WTC11 (cell line): ENCODE data around the gene EHD4.

Experiments
- CBFB ChIP-seq: sonication (generic); formaldehyde crosslinking; IDR thresholded peaks from 2 replicates; pipeline ENCODE4 v1.8.1; 2022; ENCODE audit warnings: mild to moderate bottlenecking, low read depth, missing genetic modification reagents
- MYBL2 ChIP-seq: sonication (generic); formaldehyde crosslinking; IDR thresholded peaks from 2 replicates; pipeline ENCODE4 v1.8.1; 2023; ENCODE audit warnings: mild to moderate bottlenecking, moderate library complexity, missing genetic modification reagents
- SMAD3 ChIP-seq: sonication (generic); formaldehyde crosslinking; IDR thresholded peaks from 2 replicates; pipeline ENCODE4 v1.8.0; 2022; ENCODE audit warnings: missing genetic modification reagents, mild to moderate bottlenecking, borderline replicate concordance
- TEAD1 ChIP-seq: sonication (generic); formaldehyde crosslinking; IDR thresholded peaks from 2 replicates; pipeline ENCODE4 v1.8.0; 2022; ENCODE audit warnings: mild to moderate bottlenecking, missing genetic modification reagents
- ZNF138 ChIP-seq: sonication (generic); formaldehyde crosslinking; conservative IDR thresholded peaks from 2 replicates; pipeline ENCODE4 v1.8.1; 2022; ENCODE audit warnings: mild to moderate bottlenecking, moderate library complexity, missing genetic modification reagents
- ZNF232 ChIP-seq: sonication (generic); formaldehyde crosslinking; IDR thresholded peaks from 2 replicates; pipeline ENCODE4 v1.8.0; 2022; ENCODE audit warnings: mild to moderate bottlenecking, missing genetic modification reagents
- ZNF317 ChIP-seq: sonication (generic); formaldehyde crosslinking; IDR thresholded peaks from 2 replicates; pipeline ENCODE4 v1.8.1; 2023; ENCODE audit warnings: low read depth, mild to moderate bottlenecking, moderate library complexity, missing genetic modification reagents, borderline replicate concordance
- ZNF416 ChIP-seq: fragments of 250-450 bp; sonication (Bioruptor Pico); IDR thresholded peaks from 2 replicates; pipeline ENCODE4 v1.9.0; 2021; ENCODE audit warnings: mild to moderate bottlenecking, inconsistent platforms
- TF ChIP-seq, protein P1 (sequence below): fragments of 200-600 bp; IDR thresholded peaks from 2 replicates; pipeline ENCODE4 v1.8.0; 2022; ENCODE audit warnings: antibody characterized with exemption
- TF ChIP-seq, protein P2 (sequence below): sonication (generic); formaldehyde crosslinking; IDR thresholded peaks from 2 replicates; pipeline ENCODE4 v1.8.0; 2022; ENCODE audit warnings: missing genetic modification reagents
- TF ChIP-seq, protein P3 (sequence below): sonication (generic); formaldehyde crosslinking; IDR thresholded peaks from 2 replicates; pipeline ENCODE4 v1.8.0; 2022; ENCODE audit warnings: mild to moderate bottlenecking, missing genetic modification reagents
- TF ChIP-seq, protein P4 (sequence below): sonication (generic); formaldehyde crosslinking; IDR thresholded peaks from 2 replicates; pipeline ENCODE4 v1.8.1; 2023; ENCODE audit warnings: mild to moderate bottlenecking, missing genetic modification reagents, borderline replicate concordance
- TF ChIP-seq, protein P5 (sequence below): sonication (generic); formaldehyde crosslinking; IDR thresholded peaks from 2 replicates; pipeline ENCODE4 v1.8.0; 2022; ENCODE audit warnings: mild to moderate bottlenecking, missing genetic modification reagents

- TF ChIP-seq, protein P1, sequence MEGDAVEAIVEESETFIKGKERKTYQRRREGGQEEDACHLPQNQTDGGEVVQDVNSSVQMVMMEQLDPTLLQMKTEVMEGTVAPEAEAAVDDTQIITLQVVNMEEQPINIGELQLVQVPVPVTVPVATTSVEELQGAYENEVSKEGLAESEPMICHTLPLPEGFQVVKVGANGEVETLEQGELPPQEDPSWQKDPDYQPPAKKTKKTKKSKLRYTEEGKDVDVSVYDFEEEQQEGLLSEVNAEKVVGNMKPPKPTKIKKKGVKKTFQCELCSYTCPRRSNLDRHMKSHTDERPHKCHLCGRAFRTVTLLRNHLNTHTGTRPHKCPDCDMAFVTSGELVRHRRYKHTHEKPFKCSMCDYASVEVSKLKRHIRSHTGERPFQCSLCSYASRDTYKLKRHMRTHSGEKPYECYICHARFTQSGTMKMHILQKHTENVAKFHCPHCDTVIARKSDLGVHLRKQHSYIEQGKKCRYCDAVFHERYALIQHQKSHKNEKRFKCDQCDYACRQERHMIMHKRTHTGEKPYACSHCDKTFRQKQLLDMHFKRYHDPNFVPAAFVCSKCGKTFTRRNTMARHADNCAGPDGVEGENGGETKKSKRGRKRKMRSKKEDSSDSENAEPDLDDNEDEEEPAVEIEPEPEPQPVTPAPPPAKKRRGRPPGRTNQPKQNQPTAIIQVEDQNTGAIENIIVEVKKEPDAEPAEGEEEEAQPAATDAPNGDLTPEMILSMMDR, result no peak
- no peak for TF ChIP-seq MYBL2 (CRISPR knock-in tag)
- TF ChIP-seq SMAD3 (CRISPR knock-in tag), result no peak
- no peak for TF ChIP-seq ZNF232 (CRISPR knock-in tag)
- no peak for TF ChIP-seq TEAD1 (CRISPR knock-in tag)
- TF ChIP-seq, protein P2, sequence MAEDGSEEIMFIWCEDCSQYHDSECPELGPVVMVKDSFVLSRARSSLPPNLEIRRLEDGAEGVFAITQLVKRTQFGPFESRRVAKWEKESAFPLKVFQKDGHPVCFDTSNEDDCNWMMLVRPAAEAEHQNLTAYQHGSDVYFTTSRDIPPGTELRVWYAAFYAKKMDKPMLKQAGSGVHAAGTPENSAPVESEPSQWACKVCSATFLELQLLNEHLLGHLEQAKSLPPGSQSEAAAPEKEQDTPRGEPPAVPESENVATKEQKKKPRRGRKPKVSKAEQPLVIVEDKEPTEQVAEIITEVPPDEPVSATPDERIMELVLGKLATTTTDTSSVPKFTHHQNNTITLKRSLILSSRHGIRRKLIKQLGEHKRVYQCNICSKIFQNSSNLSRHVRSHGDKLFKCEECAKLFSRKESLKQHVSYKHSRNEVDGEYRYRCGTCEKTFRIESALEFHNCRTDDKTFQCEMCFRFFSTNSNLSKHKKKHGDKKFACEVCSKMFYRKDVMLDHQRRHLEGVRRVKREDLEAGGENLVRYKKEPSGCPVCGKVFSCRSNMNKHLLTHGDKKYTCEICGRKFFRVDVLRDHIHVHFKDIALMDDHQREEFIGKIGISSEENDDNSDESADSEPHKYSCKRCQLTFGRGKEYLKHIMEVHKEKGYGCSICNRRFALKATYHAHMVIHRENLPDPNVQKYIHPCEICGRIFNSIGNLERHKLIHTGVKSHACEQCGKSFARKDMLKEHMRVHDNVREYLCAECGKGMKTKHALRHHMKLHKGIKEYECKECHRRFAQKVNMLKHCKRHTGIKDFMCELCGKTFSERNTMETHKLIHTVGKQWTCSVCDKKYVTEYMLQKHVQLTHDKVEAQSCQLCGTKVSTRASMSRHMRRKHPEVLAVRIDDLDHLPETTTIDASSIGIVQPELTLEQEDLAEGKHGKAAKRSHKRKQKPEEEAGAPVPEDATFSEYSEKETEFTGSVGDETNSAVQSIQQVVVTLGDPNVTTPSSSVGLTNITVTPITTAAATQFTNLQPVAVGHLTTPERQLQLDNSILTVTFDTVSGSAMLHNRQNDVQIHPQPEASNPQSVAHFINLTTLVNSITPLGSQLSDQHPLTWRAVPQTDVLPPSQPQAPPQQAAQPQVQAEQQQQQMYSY, result no peak
- TF ChIP-seq, protein P3, sequence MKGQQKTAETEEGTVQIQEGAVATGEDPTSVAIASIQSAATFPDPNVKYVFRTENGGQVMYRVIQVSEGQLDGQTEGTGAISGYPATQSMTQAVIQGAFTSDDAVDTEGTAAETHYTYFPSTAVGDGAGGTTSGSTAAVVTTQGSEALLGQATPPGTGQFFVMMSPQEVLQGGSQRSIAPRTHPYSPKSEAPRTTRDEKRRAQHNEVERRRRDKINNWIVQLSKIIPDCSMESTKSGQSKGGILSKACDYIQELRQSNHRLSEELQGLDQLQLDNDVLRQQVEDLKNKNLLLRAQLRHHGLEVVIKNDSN (CRISPR knock-in tag), result no peak
- TF ChIP-seq, protein P4, sequence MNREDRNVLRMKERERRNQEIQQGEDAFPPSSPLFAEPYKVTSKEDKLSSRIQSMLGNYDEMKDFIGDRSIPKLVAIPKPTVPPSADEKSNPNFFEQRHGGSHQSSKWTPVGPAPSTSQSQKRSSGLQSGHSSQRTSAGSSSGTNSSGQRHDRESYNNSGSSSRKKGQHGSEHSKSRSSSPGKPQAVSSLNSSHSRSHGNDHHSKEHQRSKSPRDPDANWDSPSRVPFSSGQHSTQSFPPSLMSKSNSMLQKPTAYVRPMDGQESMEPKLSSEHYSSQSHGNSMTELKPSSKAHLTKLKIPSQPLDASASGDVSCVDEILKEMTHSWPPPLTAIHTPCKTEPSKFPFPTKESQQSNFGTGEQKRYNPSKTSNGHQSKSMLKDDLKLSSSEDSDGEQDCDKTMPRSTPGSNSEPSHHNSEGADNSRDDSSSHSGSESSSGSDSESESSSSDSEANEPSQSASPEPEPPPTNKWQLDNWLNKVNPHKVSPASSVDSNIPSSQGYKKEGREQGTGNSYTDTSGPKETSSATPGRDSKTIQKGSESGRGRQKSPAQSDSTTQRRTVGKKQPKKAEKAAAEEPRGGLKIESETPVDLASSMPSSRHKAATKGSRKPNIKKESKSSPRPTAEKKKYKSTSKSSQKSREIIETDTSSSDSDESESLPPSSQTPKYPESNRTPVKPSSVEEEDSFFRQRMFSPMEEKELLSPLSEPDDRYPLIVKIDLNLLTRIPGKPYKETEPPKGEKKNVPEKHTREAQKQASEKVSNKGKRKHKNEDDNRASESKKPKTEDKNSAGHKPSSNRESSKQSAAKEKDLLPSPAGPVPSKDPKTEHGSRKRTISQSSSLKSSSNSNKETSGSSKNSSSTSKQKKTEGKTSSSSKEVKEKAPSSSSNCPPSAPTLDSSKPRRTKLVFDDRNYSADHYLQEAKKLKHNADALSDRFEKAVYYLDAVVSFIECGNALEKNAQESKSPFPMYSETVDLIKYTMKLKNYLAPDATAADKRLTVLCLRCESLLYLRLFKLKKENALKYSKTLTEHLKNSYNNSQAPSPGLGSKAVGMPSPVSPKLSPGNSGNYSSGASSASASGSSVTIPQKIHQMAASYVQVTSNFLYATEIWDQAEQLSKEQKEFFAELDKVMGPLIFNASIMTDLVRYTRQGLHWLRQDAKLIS, result no peak
- TF ChIP-seq ZNF416 (CRISPR knock-in tag), result no peak
- no peak for TF ChIP-seq CBFB
- no peak for TF ChIP-seq ZNF317 (CRISPR knock-in tag)
- TF ChIP-seq, protein P5, sequence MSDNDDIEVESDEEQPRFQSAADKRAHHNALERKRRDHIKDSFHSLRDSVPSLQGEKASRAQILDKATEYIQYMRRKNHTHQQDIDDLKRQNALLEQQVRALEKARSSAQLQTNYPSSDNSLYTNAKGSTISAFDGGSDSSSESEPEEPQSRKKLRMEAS (CRISPR knock-in tag), result no peak
- no peak for TF ChIP-seq ZNF138 (CRISPR knock-in tag)
Measured at GRCh38 chr15:41848631-41849030, 123.7 kb downstream of the EHD4 start.
